Stimulated activated naive CD8-positive, alpha-beta T cell treated with anti-CD3 and anti-CD28 coated beads, Interleukin-15, Interleukin-2, amounts not matched to agents 100 U/mL and 50 U/mL, for 24 hours (primary cell): ENCODE results near the gene LPP.

ENCODE experiments used
- ATAC-seq: fragments of 150-1000 bp; cut with Tn5 transposase; one replicate; pipeline ENCODE4 v1.10.0; 2021
- DNase-seq: peaks from one replicate; pipeline ENCODE4 v3.0.0; 2021

The LPP gene

GRCh38 chr3:188361888-188362287, 207.9 kb downstream of the LPP start:
- DNase-seq (peak; percentile 35), ATAC-seq (no peak)

GRCh38 chr3:188362405-188362831, 208.5 kb downstream of the LPP start:
- DNase-seq = no peak
- ATAC-seq = peak; percentile 85

GRCh38 chr3:188365184-188365583, 211.2 kb downstream of the LPP start:
- no peak for DNase-seq
- no peak for ATAC-seq

GRCh38 chr3:188365988-188366698, 212.2 kb downstream of the LPP start:
- no peak for ATAC-seq
- DNase-seq = no peak

GRCh38 chr3:188367678-188368077, 213.7 kb downstream of the LPP start:
- no peak for ATAC-seq
- DNase-seq = no peak

GRCh38 chr3:188369526-188369925, 215.6 kb downstream of the LPP start:
- ATAC-seq (no peak), DNase-seq (no peak)

GRCh38 chr3:188370081-188370830, 216.3 kb downstream of the LPP start:
- ATAC-seq (no peak), DNase-seq (no peak)

- DNase-seq (no peak), ATAC-seq (no peak)
Observed at GRCh38 chr3:188378786-188379185, 224.8 kb downstream of the LPP start.

- ATAC-seq (no peak), DNase-seq (no peak)
Observed at GRCh38 chr3:188380252-188380651, 226.3 kb downstream of the LPP start.

GRCh38 chr3:188380722-188381121, 226.8 kb downstream of the LPP start:
- ATAC-seq (no peak), DNase-seq (no peak)

- no peak for ATAC-seq
- no peak for DNase-seq
Observed at GRCh38 chr3:188383748-188384147, 229.8 kb downstream of the LPP start.

- ATAC-seq = no peak
- DNase-seq = no peak
Observed at GRCh38 chr3:188385295-188385694, 231.3 kb downstream of the LPP start.

- ATAC-seq = peak; percentile 96
- peak; percentile 57 for DNase-seq
Observed at GRCh38 chr3:188389711-188390342, 235.9 kb downstream of the LPP start.

GRCh38 chr3:188390343-188390718, 236.4 kb downstream of the LPP start:
- ATAC-seq (no peak), DNase-seq (no peak)

- ATAC-seq (no peak), DNase-seq (no peak)
Observed at GRCh38 chr3:188390775-188391443, 237.0 kb downstream of the LPP start.

- DNase-seq = no peak
- no peak for ATAC-seq
Observed at GRCh38 chr3:188391592-188391991, 237.6 kb downstream of the LPP start.

GRCh38 chr3:188392076-188392475, 238.1 kb downstream of the LPP start:
- DNase-seq (no peak), ATAC-seq (no peak)

- no peak for ATAC-seq
Observed at GRCh38 chr3:188394623-188395022, 240.7 kb downstream of the LPP start.

GRCh38 chr3:188396251-188396650, 242.3 kb downstream of the LPP start:
- DNase-seq (no peak), ATAC-seq (no peak)

More at GRCh38 chr3:188394623-188395022, 240.7 kb downstream of the LPP start:
- DNase-seq = no peak

GRCh38 chr3:188396900-188397299, 242.9 kb downstream of the LPP start:
- no peak for DNase-seq
- no peak for ATAC-seq

GRCh38 chr3:188397766-188398705, 244.1 kb downstream of the LPP start:
- ATAC-seq (no peak), DNase-seq (no peak)
